Liver (tissue), 9 donors: ENCODE data around the gene MRPS12. TPM values are rescaled to one million over a fixed set of nuclear protein-coding genes. Genes with fewer than 3 reads are reported as not detected.

Experiments
- DNase-seq: peaks from one replicate; pipeline ENCODE4 v3.0.0-alpha.2; 2017; ENCODE audit warnings: low spot score
- H3K27ac ChIP-seq, 2 donors: one replicate each; pipeline ENCODE4 v1.7.0; 2013; ENCODE audit warnings: inconsistent platforms in 2 of 2, low read length in 2 of 2, control low read depth in 1 of 2, low read depth in 1 of 2, mild to moderate bottlenecking in 1 of 2
- H3K27me3 ChIP-seq, 4 donors: one replicate each; pipeline versions ENCODE4 v1.6.1 to v1.7.0; 2013; ENCODE audit warnings: low read length in 3 of 4, inconsistent platforms in 1 of 4, mild to moderate bottlenecking in 1 of 4, moderate library complexity in 1 of 4; ENCODE audit not compliant: control insufficient read depth in 4 of 4, insufficient read depth in 4 of 4
- H3K36me3 ChIP-seq, 4 donors: one replicate each; pipeline versions ENCODE4 v1.6.1 to v1.7.0; 2013; ENCODE audit warnings: low read length in 3 of 4, mild to moderate bottlenecking in 3 of 4, low read depth in 1 of 4, moderate library complexity in 1 of 4; ENCODE audit not compliant: control insufficient read depth in 4 of 4, insufficient read depth in 3 of 4
- H3K4me1 ChIP-seq, 4 donors: one replicate each; pipeline versions ENCODE4 v1.6.1 to v1.7.0; 2013; ENCODE audit warnings: low read length in 3 of 4, mild to moderate bottlenecking in 3 of 4, moderate library complexity in 1 of 4; ENCODE audit not compliant: control insufficient read depth in 4 of 4, insufficient read depth in 4 of 4
- H3K4me3 ChIP-seq, 3 donors: one replicate each; pipeline versions ENCODE4 v1.6.1 to v1.7.0; 2013; ENCODE audit warnings: low read length in 3 of 3, control low read depth in 1 of 3, low read depth in 1 of 3, mild to moderate bottlenecking in 1 of 3
- H3K9ac ChIP-seq, 2 donors: one replicate each; pipeline ENCODE4 v1.7.0; 2013; ENCODE audit warnings: low read length in 2 of 2, mild to moderate bottlenecking in 2 of 2, moderate library complexity in 2 of 2, control low read depth in 1 of 2, low read depth in 1 of 2
- H3K9me3 ChIP-seq, 4 donors: one replicate each; pipeline versions ENCODE4 v1.6.1 to v1.7.0; 2013; ENCODE audit warnings: low read length in 3 of 4; ENCODE audit not compliant: control insufficient read depth in 4 of 4
- EGR1 ChIP-seq, 2 donors: IDR thresholded peaks; 2 replicates each; pipeline ENCODE4 v1.6.1; 2016 to 2018; ENCODE audit warnings: antibody characterized with exemption in 2 of 2, low read depth in 2 of 2
- FOXA1 ChIP-seq: IDR thresholded peaks from 2 replicates; pipeline ENCODE4 v1.6.1; 2016; ENCODE audit warnings: antibody characterized with exemption
- FOXA2 ChIP-seq: IDR thresholded peaks from 2 replicates; pipeline ENCODE4 v1.6.1; 2016; ENCODE audit warnings: antibody characterized with exemption
- GABPA ChIP-seq, 2 donors: IDR thresholded peaks in 1 of 2; conservative IDR thresholded peaks in 1 of 2; 2 replicates each; pipeline ENCODE4 v1.6.1; 2016; ENCODE audit warnings: antibody characterized with exemption in 2 of 2, mild to moderate bottlenecking in 1 of 2, moderate library complexity in 1 of 2
- HNF4A ChIP-seq, 2 donors: conservative IDR thresholded peaks; 2 replicates each; pipeline ENCODE4 v1.6.1; 2016; ENCODE audit warnings: antibody characterized with exemption in 2 of 2, mild to moderate bottlenecking in 2 of 2
- HNF4G ChIP-seq: IDR thresholded peaks from 2 replicates; pipeline ENCODE4 v1.6.1; 2016; ENCODE audit warnings: antibody characterized with exemption
- JUND ChIP-seq, 2 donors: IDR thresholded peaks; 2 replicates each; pipeline ENCODE4 v1.6.1; 2016; ENCODE audit warnings: antibody characterized with exemption in 2 of 2
- NR2F2 ChIP-seq: IDR thresholded peaks from 2 replicates; pipeline ENCODE4 v1.6.1; 2016; ENCODE audit warnings: antibody characterized with exemption
- RAD21 ChIP-seq, 2 donors: IDR thresholded peaks; 2 replicates each; pipeline ENCODE4 v1.6.1; 2016; ENCODE audit warnings: antibody characterized with exemption in 2 of 2, mild to moderate bottlenecking in 2 of 2
- RXRA ChIP-seq, 2 donors: IDR thresholded peaks; 2 replicates each; pipeline ENCODE4 v1.6.1; 2017 to 2018; ENCODE audit warnings: antibody characterized with exemption in 2 of 2, mild to moderate bottlenecking in 1 of 2
- SP1 ChIP-seq: IDR thresholded peaks from 2 replicates; pipeline ENCODE4 v1.6.1; 2018; ENCODE audit warnings: antibody characterized with exemption, mild to moderate bottlenecking
- TAF1 ChIP-seq: conservative IDR thresholded peaks from 2 replicates; pipeline ENCODE4 v1.6.1; 2016; ENCODE audit warnings: antibody characterized with exemption, mild to moderate bottlenecking
- YY1 ChIP-seq: IDR thresholded peaks from 2 replicates; pipeline ENCODE4 v1.6.1; 2016; ENCODE audit warnings: antibody characterized with exemption, mild to moderate bottlenecking
- WGBS: extraction: QIAGEN DNeasy Blood & Tissue Kit; methylation state at CpG from one replicate; pipeline ENCODE4 v1.1.7; 2013; 5-methylcytosine and 5-hydroxymethylcytosine counted together
- polyA plus RNA-seq, 2 donors: library from polyadenylated mRNA; stranded (reverse) in 1 of 2; unstranded in 1 of 2; fragments of 200-250 nt in 1 of 2; fragments of >200 nt in 1 of 2; fragmentation: Nextera tagmentation in 1 of 2; extraction: Ambion mirVana in 1 of 2; gene quantifications; one replicate each; pipeline versions ENCODE4 v1.2.1 to v1.2.3, GENCODE V29; 2013 to 2015
- total RNA-seq, 2 donors: library from RNA; depleted of rRNA; stranded (reverse); fragments of >200 nt; gene quantifications; one replicate each; pipeline ENCODE4 v1.2.3, GENCODE V29; 2014
- TF ChIP-seq, protein P1 (sequence below): fragments of 150-350 bp; IDR thresholded peaks from 2 replicates; pipeline ENCODE4 v1.5.1; 2017; ENCODE audit warnings: improper control_type of control experiment, low read depth, low read length; ENCODE audit not compliant: missing input control
- TF ChIP-seq, protein P2 (sequence below): IDR thresholded peaks from 2 replicates; pipeline ENCODE4 v1.6.1; 2016; ENCODE audit warnings: antibody characterized with exemption
- TF ChIP-seq, protein P3 (sequence below): IDR thresholded peaks from 2 replicates; pipeline ENCODE4 v1.6.1; 2016; ENCODE audit warnings: antibody characterized with exemption
- TF ChIP-seq, protein P4 (sequence below): IDR thresholded peaks from 2 replicates; pipeline ENCODE4 v1.6.1; 2016; ENCODE audit warnings: antibody characterized with exemption
- TF ChIP-seq, protein P5 (sequence below): IDR thresholded peaks from 2 replicates; pipeline ENCODE4 v1.6.1; 2016; ENCODE audit warnings: antibody characterized with exemption, mild to moderate bottlenecking
- donor health status: healthy.
- donor health status: healthy.
- donor health status: healthy.
- donor health status: healthy.
- donor health status: healthy.

Gene MRPS12
- total and polyA plus RNA-seq, 4 donors: 19.0 to 62.0 (median 39.9) TPM

DNA sequence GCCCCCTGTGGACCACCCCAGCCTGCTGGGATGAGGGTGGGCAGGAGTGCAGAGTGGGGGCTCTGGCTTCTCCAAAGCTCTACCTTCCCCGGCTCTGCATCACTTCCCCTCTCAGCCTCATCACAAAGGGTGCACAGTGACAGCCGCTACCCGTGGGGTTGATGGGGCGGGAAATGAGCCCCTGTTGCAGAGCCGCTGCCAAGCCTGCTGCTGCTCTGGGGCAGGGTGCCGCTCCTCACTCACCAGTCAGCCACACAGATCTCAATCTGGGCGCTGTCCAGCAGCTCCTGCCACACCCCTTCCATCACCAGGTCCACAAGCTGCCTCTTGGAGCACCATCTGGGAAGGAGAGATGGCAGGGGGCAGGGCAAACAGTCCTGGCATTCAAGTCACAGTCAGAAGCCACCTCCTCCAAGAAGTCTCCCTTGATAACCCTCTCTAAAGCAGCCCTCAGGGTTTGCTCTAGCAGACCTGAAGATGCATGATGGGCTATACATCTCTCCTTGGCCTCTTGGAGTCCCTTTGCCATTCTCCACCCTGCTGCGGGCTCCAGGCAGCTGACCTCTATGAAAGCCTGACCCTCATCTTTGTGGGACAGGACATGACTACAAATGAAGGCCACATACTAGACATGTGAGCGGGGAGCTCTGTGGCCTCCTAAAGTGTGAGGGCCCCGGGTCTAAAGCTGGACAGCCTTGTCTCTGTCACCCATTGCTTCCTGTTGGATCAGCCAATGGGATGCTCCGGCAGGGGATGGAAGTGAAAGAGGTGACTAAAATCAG lies 15.7 kb downstream of the MRPS12 start:
- 86% methylated on average over 11 of the region's 11 CpGs for WGBS
- Histone ChIP-seq H3K4me3 (no peak overlapping the region), H3K4me1 (peaks cover 0 to 4% (median 0%) of the 10 kb centered on the region in 4 donors), H3K27ac (no peak overlapping the region), H3K9me3 (no peaks in the 10 kb centered on the region), H3K27me3 (no peaks in the 10 kb centered on the region), H3K36me3 (peaks cover 0 to 24% (median 18%) of the 10 kb centered on the region in 4 donors), H3K9ac (no peak overlapping the region)
- TF ChIP-seq TAF1 (no peak), HNF4G (no peak), NR2F2 (no peak), JUND (IDR thresholded peaks at IDR 0.05) (no peak), GABPA (IDR thresholded peaks at IDR 0.05 in 1 of 2, conservative IDR thresholded peaks at IDR 0.05 in 1 of 2) (no peak), RXRA (IDR thresholded peaks at IDR 0.05) (no peak), RAD21 (IDR thresholded peaks at IDR 0.05) (no peak), FOXA1 (no peak)
- TF ChIP-seq, protein P1, sequence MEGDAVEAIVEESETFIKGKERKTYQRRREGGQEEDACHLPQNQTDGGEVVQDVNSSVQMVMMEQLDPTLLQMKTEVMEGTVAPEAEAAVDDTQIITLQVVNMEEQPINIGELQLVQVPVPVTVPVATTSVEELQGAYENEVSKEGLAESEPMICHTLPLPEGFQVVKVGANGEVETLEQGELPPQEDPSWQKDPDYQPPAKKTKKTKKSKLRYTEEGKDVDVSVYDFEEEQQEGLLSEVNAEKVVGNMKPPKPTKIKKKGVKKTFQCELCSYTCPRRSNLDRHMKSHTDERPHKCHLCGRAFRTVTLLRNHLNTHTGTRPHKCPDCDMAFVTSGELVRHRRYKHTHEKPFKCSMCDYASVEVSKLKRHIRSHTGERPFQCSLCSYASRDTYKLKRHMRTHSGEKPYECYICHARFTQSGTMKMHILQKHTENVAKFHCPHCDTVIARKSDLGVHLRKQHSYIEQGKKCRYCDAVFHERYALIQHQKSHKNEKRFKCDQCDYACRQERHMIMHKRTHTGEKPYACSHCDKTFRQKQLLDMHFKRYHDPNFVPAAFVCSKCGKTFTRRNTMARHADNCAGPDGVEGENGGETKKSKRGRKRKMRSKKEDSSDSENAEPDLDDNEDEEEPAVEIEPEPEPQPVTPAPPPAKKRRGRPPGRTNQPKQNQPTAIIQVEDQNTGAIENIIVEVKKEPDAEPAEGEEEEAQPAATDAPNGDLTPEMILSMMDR: no peak
- TF ChIP-seq, protein P2, sequence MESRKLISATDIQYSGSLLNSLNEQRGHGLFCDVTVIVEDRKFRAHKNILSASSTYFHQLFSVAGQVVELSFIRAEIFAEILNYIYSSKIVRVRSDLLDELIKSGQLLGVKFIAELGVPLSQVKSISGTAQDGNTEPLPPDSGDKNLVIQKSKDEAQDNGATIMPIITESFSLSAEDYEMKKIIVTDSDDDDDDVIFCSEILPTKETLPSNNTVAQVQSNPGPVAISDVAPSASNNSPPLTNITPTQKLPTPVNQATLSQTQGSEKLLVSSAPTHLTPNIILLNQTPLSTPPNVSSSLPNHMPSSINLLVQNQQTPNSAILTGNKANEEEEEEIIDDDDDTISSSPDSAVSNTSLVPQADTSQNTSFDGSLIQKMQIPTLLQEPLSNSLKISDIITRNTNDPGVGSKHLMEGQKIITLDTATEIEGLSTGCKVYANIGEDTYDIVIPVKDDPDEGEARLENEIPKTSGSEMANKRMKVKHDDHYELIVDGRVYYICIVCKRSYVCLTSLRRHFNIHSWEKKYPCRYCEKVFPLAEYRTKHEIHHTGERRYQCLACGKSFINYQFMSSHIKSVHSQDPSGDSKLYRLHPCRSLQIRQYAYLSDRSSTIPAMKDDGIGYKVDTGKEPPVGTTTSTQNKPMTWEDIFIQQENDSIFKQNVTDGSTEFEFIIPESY: no peak
- DNase-seq: no peak

DNA sequence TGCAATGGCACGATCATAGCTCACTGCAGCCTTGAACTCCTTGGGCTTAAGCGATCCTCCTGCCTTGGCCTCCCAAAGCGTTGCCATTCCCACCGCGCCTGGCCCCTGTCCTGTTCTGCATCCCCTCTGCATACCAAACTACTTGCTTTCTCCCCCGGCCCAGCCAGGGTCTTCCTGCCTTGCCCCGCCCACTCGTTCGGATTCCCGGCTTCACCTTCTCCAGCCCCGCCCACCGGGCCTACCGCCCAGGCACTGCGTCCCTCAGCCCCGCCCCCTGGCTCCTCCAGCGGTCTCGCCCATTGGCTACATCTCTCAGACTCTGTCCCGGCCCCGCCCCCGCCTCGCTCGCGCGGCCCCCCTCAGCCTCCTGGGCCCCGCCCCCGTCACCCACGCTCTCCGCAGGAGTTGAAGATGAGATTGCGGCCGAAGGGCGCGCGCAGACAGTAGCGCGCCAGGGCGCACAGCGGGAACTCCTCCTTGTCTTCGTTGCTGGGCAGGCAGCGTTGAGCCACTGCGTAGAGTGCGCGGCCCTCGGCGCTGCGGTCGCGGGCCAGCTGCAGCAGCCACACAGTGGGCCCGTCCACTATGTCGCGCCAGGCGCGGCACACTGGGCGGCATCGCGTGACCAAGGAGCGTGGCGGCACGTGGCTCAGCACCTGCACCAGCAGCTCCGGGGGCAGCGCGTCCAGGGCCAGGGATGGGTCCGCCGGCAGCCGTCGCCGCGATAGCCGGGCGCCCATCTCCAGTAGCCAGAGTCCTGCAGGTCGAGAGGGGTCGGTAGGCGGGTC lies 19.0 kb downstream of the MRPS12 start:
- Histone ChIP-seq H3K27ac (no peak overlapping the region), H3K9ac (no peak overlapping the region), H3K4me1 (peaks cover 1 to 25% (median 17%) of the 10 kb centered on the region in 4 donors), H3K36me3 (peaks cover 0 to 20% (median 14%) of the 10 kb centered on the region in 4 donors), H3K9me3 (no peaks in the 10 kb centered on the region), H3K4me3 (peak overlapping the region in 1 of 3 donors; percentile 12), H3K27me3 (no peaks in the 10 kb centered on the region)
- peak; percentile 83 for DNase-seq
- WGBS: 39% methylated on average over 72 of the region's 72 CpGs
- TF ChIP-seq FOXA1 (no peak), HNF4A (conservative IDR thresholded peaks at IDR 0.05) (no peak), SP1 (no peak), HNF4G (no peak), YY1 (no peak), RXRA (IDR thresholded peaks at IDR 0.05) (no peak), TAF1 (no peak), EGR1 (IDR thresholded peaks at IDR 0.05; ENCODE audit: low read depth in 2 of 2) (no peak), FOXA2 (no peak), NR2F2 (no peak)
- TF ChIP-seq, protein P3, sequence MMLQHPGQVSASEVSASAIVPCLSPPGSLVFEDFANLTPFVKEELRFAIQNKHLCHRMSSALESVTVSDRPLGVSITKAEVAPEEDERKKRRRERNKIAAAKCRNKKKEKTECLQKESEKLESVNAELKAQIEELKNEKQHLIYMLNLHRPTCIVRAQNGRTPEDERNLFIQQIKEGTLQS: no peak
- TF ChIP-seq, protein P4, sequence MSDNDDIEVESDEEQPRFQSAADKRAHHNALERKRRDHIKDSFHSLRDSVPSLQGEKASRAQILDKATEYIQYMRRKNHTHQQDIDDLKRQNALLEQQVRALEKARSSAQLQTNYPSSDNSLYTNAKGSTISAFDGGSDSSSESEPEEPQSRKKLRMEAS: no peak
- TF ChIP-seq, protein P5, sequence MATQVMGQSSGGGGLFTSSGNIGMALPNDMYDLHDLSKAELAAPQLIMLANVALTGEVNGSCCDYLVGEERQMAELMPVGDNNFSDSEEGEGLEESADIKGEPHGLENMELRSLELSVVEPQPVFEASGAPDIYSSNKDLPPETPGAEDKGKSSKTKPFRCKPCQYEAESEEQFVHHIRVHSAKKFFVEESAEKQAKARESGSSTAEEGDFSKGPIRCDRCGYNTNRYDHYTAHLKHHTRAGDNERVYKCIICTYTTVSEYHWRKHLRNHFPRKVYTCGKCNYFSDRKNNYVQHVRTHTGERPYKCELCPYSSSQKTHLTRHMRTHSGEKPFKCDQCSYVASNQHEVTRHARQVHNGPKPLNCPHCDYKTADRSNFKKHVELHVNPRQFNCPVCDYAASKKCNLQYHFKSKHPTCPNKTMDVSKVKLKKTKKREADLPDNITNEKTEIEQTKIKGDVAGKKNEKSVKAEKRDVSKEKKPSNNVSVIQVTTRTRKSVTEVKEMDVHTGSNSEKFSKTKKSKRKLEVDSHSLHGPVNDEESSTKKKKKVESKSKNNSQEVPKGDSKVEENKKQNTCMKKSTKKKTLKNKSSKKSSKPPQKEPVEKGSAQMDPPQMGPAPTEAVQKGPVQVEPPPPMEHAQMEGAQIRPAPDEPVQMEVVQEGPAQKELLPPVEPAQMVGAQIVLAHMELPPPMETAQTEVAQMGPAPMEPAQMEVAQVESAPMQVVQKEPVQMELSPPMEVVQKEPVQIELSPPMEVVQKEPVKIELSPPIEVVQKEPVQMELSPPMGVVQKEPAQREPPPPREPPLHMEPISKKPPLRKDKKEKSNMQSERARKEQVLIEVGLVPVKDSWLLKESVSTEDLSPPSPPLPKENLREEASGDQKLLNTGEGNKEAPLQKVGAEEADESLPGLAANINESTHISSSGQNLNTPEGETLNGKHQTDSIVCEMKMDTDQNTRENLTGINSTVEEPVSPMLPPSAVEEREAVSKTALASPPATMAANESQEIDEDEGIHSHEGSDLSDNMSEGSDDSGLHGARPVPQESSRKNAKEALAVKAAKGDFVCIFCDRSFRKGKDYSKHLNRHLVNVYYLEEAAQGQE: no peak
- TF ChIP-seq, protein P2: no peak
